Stimulated activated CD8-positive, alpha-beta memory T cell treated with anti-CD3 and anti-CD28 coated beads, Interleukin-7, amount 100 ng/mL, for 24 hours (primary cell): ENCODE measurements around the gene C3AR1.
"Not testable (repeated sequence)": the region's sequence is repeated elsewhere in the genome, so short reads cannot be mapped to it uniquely, and the experiment has no call there.

Experiments used
- DNase-seq: peaks from one replicate; pipeline ENCODE4 v3.0.0-alpha.2; 2020; ENCODE audit warnings: low read depth

Gene C3AR1

GRCh38 chr12:8057839-8058238 lies 8.3 kb downstream of the C3AR1 start:
- no peak for DNase-seq

- no peak for DNase-seq
Observed at GRCh38 chr12:8057306-8057705, 8.9 kb downstream of the C3AR1 start.

- no peak for DNase-seq
Observed at GRCh38 chr12:8054816-8055215, 11.3 kb downstream of the C3AR1 start.

- no peak for DNase-seq
Observed at GRCh38 chr12:8052679-8053078, 13.5 kb downstream of the C3AR1 start.

GRCh38 chr12:8050600-8051250 lies 15.4 kb downstream of the C3AR1 start:
- no peak for DNase-seq

- no peak for DNase-seq
Observed at GRCh38 chr12:8048906-8049305, 17.3 kb downstream of the C3AR1 start.

GRCh38 chr12:8047842-8048241 lies 18.3 kb downstream of the C3AR1 start:
- no peak for DNase-seq

GRCh38 chr12:8045952-8046944 lies 19.9 kb downstream of the C3AR1 start:
- DNase-seq, result peak; percentile 71

- DNase-seq, result no peak
Observed at GRCh38 chr12:8040791-8041190, 25.4 kb downstream of the C3AR1 start.

- DNase-seq, result no peak
Observed at GRCh38 chr12:8038659-8039114, 27.5 kb downstream of the C3AR1 start.

GRCh38 chr12:8037947-8038346 lies 28.2 kb downstream of the C3AR1 start:
- DNase-seq, result no peak

- DNase-seq, result no peak
Observed at GRCh38 chr12:8037046-8037663, 29.0 kb downstream of the C3AR1 start.

- DNase-seq, result no peak
Observed at GRCh38 chr12:8036346-8036745, 29.8 kb downstream of the C3AR1 start.

GRCh38 chr12:8035440-8036010 lies 30.6 kb downstream of the C3AR1 start:
- no peak for DNase-seq

GRCh38 chr12:8034802-8035201 lies 31.4 kb downstream of the C3AR1 start:
- no peak for DNase-seq

- peak; percentile 18 for DNase-seq
Observed at GRCh38 chr12:8033153-8034044, 32.8 kb downstream of the C3AR1 start.

GRCh38 chr12:8032242-8033152 lies 33.7 kb downstream of the C3AR1 start, which contains the start of gene FOXJ2:
TSS of gene FOXJ2 (plus strand) at chr12:8032716. CDS start at chr12:8039833, 7,117 bp downstream.
- peak; percentile 55 for DNase-seq

- DNase-seq, result no peak
Observed at GRCh38 chr12:8031872-8032241, 34.3 kb downstream of the C3AR1 start.

GRCh38 chr12:8031017-8031416 lies 35.1 kb downstream of the C3AR1 start:
- DNase-seq, result not testable (repeated sequence)

GRCh38 chr12:8030189-8030588 lies 36.0 kb downstream of the C3AR1 start:
- DNase-seq, result no peak
